GM21447 (cell line): ENCODE measurements around the gene SEMA3D.

Source experiments
- ATAC-seq: cut with Tn5 transposase; IDR thresholded peaks from one replicate; pipeline ENCODE4 v1.9.1; 2021; ENCODE audit not compliant: unreplicated experiment

The SEMA3D gene

GRCh38 chr7:85126383-85126782 lies 60.5 kb downstream of the SEMA3D start:
- no peak for ATAC-seq

- ATAC-seq: no peak
Observed at GRCh38 chr7:85125651-85126131, 61.2 kb downstream of the SEMA3D start.

GRCh38 chr7:85125176-85125575 lies 61.7 kb downstream of the SEMA3D start:
- no peak for ATAC-seq

DNA sequence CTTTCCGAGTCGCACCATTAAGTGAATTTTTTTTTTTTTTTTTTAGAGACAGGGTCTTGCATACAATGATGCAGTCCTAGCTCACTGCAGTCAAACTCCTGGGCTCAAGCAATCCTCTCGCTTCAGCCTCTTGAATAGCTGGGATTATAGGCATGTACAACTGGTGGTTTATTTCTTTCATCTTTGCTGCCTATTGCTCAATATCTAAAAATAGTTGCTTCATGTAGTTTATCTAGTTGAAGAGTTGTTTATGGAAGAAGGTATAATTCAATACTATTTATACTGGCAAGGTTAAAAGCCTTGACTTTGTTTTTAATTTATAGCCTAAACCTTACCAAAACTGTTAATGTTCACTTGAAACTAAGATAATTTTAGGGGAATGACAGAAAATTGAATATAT lies 66.9 kb downstream of the SEMA3D start:
- no peak for ATAC-seq

GRCh38 chr7:85115862-85116261 lies 71.0 kb downstream of the SEMA3D start:
- ATAC-seq: no peak

DNA sequence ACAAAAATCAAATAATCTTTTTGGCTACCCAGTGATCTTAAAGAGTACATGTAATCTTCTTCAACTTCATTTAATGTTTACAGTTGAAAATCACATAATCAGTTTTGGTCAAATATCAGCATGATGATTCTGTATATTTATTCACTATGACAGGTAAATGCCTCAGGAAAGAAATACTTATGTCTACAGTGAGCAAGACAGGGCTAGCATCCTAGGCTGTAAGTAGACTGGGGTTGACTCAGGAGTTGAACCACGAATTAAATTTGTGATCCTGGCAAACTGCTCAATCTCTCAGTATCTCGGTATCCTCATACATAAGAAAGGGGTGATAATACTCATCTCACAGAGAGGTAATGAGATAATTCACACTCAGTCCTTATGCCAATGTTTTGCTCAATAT lies 71.8 kb downstream of the SEMA3D start:
- ATAC-seq: no peak

DNA sequence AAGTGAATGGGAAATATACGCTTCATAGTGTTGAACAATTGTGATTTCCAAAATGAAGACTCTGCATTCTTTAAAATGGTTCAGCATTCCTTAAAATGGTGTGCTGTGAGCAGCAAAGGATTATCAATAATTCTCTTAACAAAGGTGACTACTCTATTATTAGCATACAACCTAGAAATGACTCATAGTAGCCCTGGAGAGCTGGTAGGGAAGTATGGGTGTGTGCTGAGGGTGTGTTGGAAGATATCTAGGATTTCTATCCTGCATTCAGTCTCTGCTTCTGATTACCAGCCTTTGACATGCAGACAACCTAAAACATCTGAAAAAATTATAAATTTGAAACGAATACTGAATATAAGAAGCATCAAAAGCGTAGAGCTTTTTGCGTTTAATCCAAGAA lies 72.5 kb downstream of the SEMA3D start:
- no peak for ATAC-seq

- no peak for ATAC-seq
Observed at GRCh38 chr7:85111761-85112160, 75.1 kb downstream of the SEMA3D start.

GRCh38 chr7:85106719-85107118 lies 80.1 kb downstream of the SEMA3D start:
- ATAC-seq: no peak

- ATAC-seq: no peak
Observed at GRCh38 chr7:85104432-85105205, 82.2 kb downstream of the SEMA3D start.

DNA sequence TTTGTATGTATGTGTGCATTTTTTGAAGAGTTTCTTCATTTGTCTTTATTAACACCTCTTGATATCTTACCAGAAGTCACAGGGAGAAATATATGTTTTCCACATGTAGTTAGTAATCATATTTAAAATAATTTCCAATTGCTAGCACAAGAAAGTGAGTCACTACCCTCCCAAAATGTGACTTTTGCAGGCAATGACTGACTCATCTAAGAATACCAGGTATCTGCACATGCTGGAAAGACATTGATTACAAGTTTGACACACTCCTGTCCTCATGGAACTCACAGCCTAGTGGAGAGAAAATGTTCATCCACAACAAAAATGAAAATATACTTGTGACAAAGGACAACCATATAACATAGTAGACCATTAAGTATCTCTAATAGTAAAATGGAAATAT lies 82.9 kb downstream of the SEMA3D start:
- ATAC-seq: no peak

GRCh38 chr7:85103357-85103756 lies 83.5 kb downstream of the SEMA3D start:
- no peak for ATAC-seq

DNA sequence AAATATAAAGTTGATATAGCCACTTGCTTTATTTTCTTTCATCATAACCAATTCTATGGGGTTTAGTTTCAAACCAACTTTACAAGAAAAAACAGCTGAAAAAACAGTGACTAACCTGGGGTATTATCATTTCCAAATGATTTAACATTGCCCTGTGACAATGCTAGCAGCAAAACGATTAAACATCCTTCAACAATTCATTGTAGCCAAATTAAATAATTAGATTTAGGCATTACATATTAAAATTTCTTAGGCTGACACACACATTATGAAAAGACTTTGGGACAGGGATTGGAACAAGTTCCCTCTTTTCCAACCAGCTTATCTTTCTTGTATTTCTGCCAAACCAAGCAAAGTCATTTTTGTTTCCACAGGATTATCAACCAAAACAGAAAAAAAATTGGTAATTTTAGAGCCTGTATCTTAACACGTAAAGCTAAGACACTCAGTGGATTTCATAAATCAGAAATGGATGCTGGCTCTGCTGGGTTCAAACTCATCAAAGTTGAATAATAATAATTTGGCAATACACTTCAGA lies 84.0 kb downstream of the SEMA3D start:
- no peak for ATAC-seq

DNA sequence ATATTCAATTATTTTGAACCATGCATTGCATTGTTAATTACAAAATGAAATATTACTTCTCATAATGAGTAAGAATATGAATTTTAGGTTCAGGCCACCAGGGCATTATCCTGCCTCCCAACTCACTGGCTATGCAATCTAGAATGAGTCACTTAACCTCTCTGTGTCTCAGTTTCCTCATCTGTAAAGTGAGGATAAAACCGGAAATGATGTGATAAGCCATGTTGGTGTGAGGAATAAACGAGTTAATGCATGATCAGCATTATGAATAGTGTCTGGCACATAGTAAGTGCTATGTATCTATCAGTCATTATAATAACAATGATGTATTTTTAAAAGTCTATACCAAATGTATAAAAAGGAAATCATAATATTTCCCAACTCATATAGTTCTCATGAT lies 85.5 kb downstream of the SEMA3D start:
- ATAC-seq: no peak

DNA sequence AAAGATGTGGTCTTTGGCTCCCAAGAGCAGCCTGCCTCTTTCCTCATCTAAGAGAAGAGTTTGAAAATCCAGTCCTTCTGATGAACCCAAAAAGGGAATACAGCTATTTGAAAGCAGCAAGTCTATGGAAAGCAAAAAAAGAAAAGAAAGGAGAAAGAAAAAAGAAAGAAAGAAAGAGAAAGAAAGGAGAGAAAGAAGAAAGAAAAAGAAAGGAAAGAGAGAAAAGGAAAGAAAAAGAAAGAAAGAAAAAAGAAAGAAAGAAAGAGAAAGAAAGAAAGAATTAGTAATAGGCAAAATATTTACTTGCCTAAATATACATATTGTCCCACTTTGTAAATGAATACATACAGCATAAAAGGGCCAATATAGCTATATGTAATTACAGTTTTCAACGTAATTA lies 89.0 kb downstream of the SEMA3D start:
- ATAC-seq: no peak

- no peak for ATAC-seq
Observed at GRCh38 chr7:85095806-85096205, 91.0 kb downstream of the SEMA3D start.

DNA sequence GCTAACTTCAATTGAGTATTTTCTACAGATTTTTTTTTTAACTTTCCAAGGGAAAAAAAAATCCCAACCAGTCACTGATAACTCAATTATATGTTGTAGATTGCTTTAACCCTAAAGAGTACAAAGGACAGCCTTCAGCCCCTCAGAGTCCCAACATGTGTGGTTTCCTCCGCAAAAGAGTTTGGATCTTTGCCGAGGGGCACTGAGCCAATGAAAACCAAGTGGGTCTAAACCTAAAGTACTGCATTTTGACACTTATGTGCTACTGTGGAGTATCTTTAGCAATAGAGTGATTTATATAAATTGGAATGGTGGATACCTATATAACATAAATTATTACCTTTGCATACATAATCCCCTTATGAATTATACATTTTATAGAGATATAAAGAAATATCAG lies 91.5 kb downstream of the SEMA3D start:
- ATAC-seq: no peak

GRCh38 chr7:85094046-85094725 lies 92.7 kb downstream of the SEMA3D start:
- ATAC-seq: no peak

- no peak for ATAC-seq
Observed at GRCh38 chr7:85091565-85091928, 95.3 kb downstream of the SEMA3D start.

- no peak for ATAC-seq
Observed at GRCh38 chr7:85090919-85091564, 95.8 kb downstream of the SEMA3D start.

- ATAC-seq: no peak
Observed at GRCh38 chr7:85090143-85090542, 96.7 kb downstream of the SEMA3D start.

DNA sequence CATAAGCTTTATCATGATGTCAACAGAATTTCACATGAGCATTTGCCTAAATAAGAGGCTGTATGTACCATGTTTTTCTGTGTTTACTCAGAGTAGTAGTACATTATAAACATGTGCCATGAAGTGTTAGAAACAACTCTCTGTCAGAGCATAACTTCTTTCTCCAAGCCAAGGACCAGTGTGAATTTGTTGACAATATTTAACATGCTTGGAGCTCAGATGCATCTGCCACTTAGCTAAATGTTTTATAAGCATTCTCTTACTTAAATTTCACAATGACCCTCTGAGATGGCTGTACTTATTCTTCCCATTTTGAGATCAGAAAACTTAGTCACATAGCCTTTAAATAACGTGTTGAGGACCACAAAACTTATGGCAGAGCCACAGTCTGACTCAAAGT lies 105.0 kb downstream of the SEMA3D start:
- ATAC-seq: no peak
